Gastrocnemius medialis (tissue), 4 donors: ENCODE results near the gene A4GNT. TPM values are rescaled to one million over a fixed set of nuclear protein-coding genes. Genes with fewer than 3 reads are reported as not detected.

Experiments used
- ATAC-seq, 2 donors: fragments of 150-250 bp; one replicate each; pipeline ENCODE4 v1.9.1; 2016
- DNase-seq, 2 donors: peaks; one replicate each; pipeline ENCODE4 v3.0.0-alpha.2; 2019
- H3K27ac ChIP-seq, 4 donors: fragments of 200-600 bp; sonication (generic); 1 replicate in 1 of 4; 2 replicates in 3 of 4; pipeline ENCODE4 v1.5.1; 2016 to 2018; ENCODE audit warnings: mild to moderate bottlenecking in 2 of 4, moderate library complexity in 1 of 4
- H3K27me3 ChIP-seq, 3 donors: fragments of 200-600 bp; sonication (generic) in 2 of 3; 1 replicate in 1 of 3; 2 replicates in 2 of 3; pipeline versions ENCODE4 v1.5.1 to v1.6.0; 2016 to 2019; ENCODE audit warnings: mild to moderate bottlenecking in 1 of 3, moderate library complexity in 1 of 3
- H3K36me3 ChIP-seq, 2 donors: fragments of 200-600 bp; sonication (generic) in 1 of 2; one replicate each; pipeline ENCODE4 v1.5.1; 2017 to 2018
- H3K4me1 ChIP-seq, 2 donors: fragments of 200-600 bp; sonication (generic) in 1 of 2; one replicate each; pipeline ENCODE4 v1.5.1; 2016 to 2017; ENCODE audit warnings: mild to moderate bottlenecking in 2 of 2
- H3K4me3 ChIP-seq, 4 donors: fragments of 200-600 bp; sonication (generic) in 3 of 4; 1 replicate in 1 of 4; 2 replicates in 3 of 4; pipeline ENCODE4 v1.5.1; 2016 to 2019; ENCODE audit warnings: mild to moderate bottlenecking in 2 of 4
- H3K9me3 ChIP-seq, 3 donors: fragments of 200-600 bp; sonication (generic) in 2 of 3; 1 replicate in 1 of 3; 2 replicates in 2 of 3; pipeline ENCODE4 v1.5.1; 2016 to 2019
- CTCF ChIP-seq, 5 experiments: fragments of 450-650 bp in 3 of 5; fragments of 200-600 bp in 2 of 5; sonication (generic) in 2 of 5; IDR thresholded peaks in 4 of 5; conservative IDR thresholded peaks in 1 of 5; 1 replicate in 4 of 5; 2 replicates in 1 of 5; pipeline ENCODE4 v1.5.1; 2016 to 2019; ENCODE audit warnings: antibody characterized with exemption in 5 of 5, mild to moderate bottlenecking in 3 of 5, moderate library complexity in 3 of 5
- POLR2A ChIP-seq, 2 donors: fragments of 450-650 bp; IDR thresholded peaks; one replicate each; pipeline ENCODE4 v1.6.1; 2017; ENCODE audit warnings: antibody characterized with exemption in 2 of 2, mild to moderate bottlenecking in 2 of 2, moderate library complexity in 2 of 2
- in situ Hi-C, 4 donors: fragments of 200-750 bp; cut with MboI; loops; one replicate each; pipeline versions ENCODE4 v1.15.0 to v1.8.0; 2017; ENCODE audit warnings: low sequenced_read_pairs in 4 of 4
- intact Hi-C: fragments of 100-400 bp; cut with DNase I; formaldehyde crosslinking; loops from one replicate; pipeline ENCODE4 v1.15.1; 2023; ENCODE audit warnings: low total_unique reads
- total RNA-seq, 4 donors: library from RNA; depleted of rRNA; stranded (reverse); fragments of >200 nt; gene quantifications; one replicate each; pipeline versions ENCODE4 v1.1.0 to v1.2.3, GENCODE V29; 2016

The A4GNT gene
- total RNA-seq, 4 donors from 2014 or later: not detected

DNA sequence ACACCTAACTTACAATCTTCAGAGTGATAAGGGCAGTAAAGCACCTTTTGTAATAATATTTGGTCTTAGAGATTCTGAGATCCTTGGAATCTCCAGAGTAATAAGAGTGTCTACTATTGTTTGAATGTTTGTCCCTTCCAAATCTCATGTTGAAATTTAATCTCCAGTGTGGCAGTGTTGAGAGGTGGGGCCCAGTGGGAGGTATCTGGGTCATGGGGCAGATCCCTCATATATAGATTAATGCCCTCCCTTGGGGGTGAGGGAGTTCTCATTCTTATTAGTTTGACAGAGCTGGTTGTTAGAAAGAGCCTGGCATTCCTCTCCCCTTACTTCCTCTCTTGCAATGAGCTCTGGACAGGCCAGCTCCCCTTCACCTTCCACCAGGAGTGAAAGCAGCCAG lies 32.8 kb downstream of the A4GNT start:
- in situ Hi-C loops (no loop called here), intact Hi-C loops (no loop called here)
- Histone ChIP-seq H3K9me3 (no peaks in the 10 kb centered on the region), H3K4me1 (no peaks in the 10 kb centered on the region), H3K36me3 (no peaks in the 10 kb centered on the region), H3K27me3 (no peaks in the 10 kb centered on the region), H3K4me3 (no peak overlapping the region), H3K27ac (no peak overlapping the region)
- TF ChIP-seq POLR2A (IDR thresholded peaks at IDR 0.05): no peak
- no peak for TF ChIP-seq CTCF (IDR thresholded peaks at IDR 0.05 in 4 of 5, conservative IDR thresholded peaks at IDR 0.05 in 1 of 5)
- no peak for ATAC-seq
- no peak for DNase-seq

DNA sequence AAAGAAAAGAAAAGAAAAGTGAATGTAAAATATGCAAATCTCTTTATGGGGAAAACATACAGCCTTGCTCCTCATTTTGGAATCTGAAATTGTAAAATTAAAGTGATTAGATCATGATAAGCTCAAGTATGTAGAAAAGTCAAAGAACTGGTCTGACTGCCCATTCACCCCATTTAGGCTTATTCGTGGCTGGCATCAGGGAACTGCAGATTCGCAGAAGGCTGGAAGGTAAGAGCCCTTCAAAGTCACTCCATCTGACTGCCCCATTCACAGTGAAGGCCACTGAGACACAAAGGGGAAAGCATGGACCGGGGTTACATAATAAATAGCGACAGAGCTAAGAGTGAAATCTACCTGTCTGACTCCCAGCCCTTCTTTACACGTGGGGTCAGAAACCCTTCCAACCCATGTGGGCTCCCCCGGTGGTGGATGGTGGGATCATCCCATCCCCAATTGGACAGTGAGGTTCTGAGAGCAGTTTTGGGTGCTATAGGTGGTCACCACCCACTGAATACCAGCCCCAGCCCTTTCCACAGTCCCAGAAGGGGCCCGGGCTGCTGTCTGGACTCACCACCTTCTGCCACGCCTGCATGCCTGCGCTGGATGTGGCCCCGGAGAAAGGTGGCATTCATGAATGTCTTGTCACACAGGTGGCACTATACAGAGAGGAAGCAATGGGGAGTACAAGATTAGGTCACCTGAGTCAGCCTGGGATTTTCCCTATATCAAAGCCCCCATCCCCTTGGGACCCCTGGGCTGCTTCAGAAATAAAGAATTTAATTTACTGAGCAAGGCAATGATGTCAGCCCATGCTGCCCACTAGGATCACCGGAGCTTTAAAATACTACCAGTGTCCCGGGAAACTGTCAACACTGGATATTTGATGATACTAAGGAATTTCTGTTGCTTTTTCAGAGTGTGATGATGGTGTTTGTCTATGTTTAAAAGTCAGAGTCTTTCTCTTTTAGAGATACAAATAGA lies 34.7 kb downstream of the A4GNT start:
- no peak overlapping the region for H3K27ac ChIP-seq
- intact Hi-C loops: no loop called here
- H3K4me1 ChIP-seq: no peaks in the 10 kb centered on the region
- in situ Hi-C loops: no loop called here
- no peak for DNase-seq
- no peak for ATAC-seq
- no peak overlapping the region for H3K4me3 ChIP-seq
- no peak for TF ChIP-seq CTCF (IDR thresholded peaks at IDR 0.05 in 4 of 5, conservative IDR thresholded peaks at IDR 0.05 in 1 of 5)
- no peak for TF ChIP-seq POLR2A (IDR thresholded peaks at IDR 0.05)
- H3K9me3 ChIP-seq: no peaks in the 10 kb centered on the region
- H3K27me3 ChIP-seq: no peaks in the 10 kb centered on the region
- no peaks in the 10 kb centered on the region for H3K36me3 ChIP-seq

DNA sequence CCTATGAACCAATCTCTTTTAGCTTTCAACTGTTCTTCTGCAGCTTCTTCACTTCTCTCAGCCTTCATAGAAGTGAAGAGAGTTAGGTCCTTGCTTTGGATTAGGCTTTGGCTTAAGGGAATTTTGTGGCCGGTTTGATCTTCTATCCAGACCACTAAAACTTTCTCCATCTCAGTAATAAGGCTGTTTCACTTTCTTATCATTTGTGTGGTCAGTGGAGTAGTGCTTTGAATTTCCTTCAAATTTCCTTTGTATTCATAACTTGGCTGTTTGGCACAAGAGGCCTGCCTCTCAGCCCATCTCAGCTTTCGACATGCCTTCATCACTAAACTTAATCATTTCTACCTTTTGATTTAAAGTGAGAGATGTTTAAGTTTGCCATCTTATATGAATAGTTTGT lies 38.5 kb downstream of the A4GNT start:
- Histone ChIP-seq H3K27ac (no peak overlapping the region), H3K27me3 (no peaks in the 10 kb centered on the region), H3K9me3 (no peaks in the 10 kb centered on the region), H3K4me3 (no peak overlapping the region), H3K4me1 (no peaks in the 10 kb centered on the region), H3K36me3 (no peaks in the 10 kb centered on the region)
- in situ Hi-C loops (no loop called here), intact Hi-C loops (no loop called here)
- TF ChIP-seq CTCF (IDR thresholded peaks at IDR 0.05 in 4 of 5, conservative IDR thresholded peaks at IDR 0.05 in 1 of 5): no peak
- TF ChIP-seq POLR2A (IDR thresholded peaks at IDR 0.05): no peak
- DNase-seq (no peak), ATAC-seq (no peak)

- Histone ChIP-seq H3K4me1 (no peaks in the 10 kb centered on the region), H3K27ac (no peak overlapping the region), H3K4me3 (no peak overlapping the region), H3K36me3 (no peaks in the 10 kb centered on the region), H3K9me3 (no peaks in the 10 kb centered on the region), H3K27me3 (no peaks in the 10 kb centered on the region)
- ATAC-seq (no peak), DNase-seq (no peak)
- intact Hi-C loops: no loop called here
- in situ Hi-C loops: no loop called here
- TF ChIP-seq POLR2A (IDR thresholded peaks at IDR 0.05) (no peak), CTCF (IDR thresholded peaks at IDR 0.05 in 4 of 5, conservative IDR thresholded peaks at IDR 0.05 in 1 of 5) (no peak)
Observed at GRCh38 chr3:138092023-138092422, 40.2 kb downstream of the A4GNT start.
